NCI-H128 (cell line): ENCODE results near the gene CTSH.
A peak's percentile ranks its signal among the peaks of the same experiment; 100 is the strongest.
"Not testable (repeated sequence)": the region's sequence is repeated elsewhere in the genome, so short reads cannot be mapped to it uniquely, and the experiment has no call there.

Source experiments
- DNase-seq: peaks from one replicate; lab custom pipeline; 2025; ENCODE audit not compliant: unreplicated experiment; lab: John Stamatoyannopoulos, UW

Gene CTSH

GRCh38 chr15:78898540-78898939 lies 46.3 kb downstream of the CTSH start:
- DNase-seq, result no peak

- DNase-seq, result no peak
Measured at GRCh38 chr15:78895471-78895870, 49.4 kb downstream of the CTSH start.

DNA sequence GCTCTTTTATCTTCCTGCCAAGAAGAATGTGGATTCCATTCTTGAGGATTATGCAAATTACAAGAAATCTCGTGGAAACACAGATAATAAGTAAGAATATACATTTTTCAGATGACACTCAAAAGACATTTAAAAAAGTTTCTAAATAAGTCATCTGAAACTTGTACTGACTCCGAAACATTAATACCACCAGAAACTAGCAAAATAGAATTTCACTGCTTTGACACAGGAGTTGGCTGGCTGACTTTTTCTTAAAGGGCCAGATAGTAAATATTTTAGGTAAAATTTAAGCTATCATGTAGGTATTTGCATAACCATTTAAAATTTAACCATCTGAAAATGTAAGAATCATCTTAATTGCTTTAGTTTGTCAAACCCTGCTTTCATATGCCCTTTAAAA lies 51.3 kb downstream of the CTSH start:
- no peak for DNase-seq

DNA sequence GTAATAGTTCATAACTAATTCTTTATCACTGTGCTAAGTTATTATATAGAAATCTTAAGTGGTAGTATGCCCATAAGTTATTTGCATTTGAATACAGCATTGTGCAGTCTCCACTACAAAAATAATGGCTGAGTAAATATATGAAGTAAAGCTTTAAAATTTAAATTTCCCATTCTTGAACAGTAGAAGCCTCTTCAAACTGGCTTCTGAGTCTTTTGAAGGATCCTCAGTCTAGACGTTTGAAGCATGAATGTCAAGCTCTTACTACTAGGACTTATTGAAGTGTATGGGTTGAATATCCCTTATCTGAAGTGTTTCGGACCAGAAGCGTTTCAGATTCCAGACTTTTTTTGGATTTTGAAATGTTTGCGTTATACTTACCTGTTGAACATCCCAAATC lies 55.8 kb downstream of the CTSH start:
- DNase-seq, result no peak

- DNase-seq, result no peak
Measured at GRCh38 chr15:78881681-78882080, 63.2 kb downstream of the CTSH start.

- no peak for DNase-seq
Measured at GRCh38 chr15:78880813-78881212, 64.0 kb downstream of the CTSH start.

DNA sequence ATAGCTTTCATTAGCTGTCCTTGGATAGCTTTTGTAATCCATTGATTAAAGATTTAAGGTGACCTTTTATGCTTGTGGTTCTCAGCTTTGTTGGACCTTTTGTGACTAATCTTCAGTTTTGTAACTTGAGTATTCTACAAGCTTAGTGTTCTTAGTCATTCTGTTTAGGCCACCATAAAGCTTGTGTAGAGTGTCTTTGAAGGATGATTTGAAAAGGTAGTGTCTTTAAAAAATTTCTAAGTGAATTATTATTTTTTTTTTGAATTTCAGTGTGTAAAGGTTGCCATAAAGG lies 64.7 kb downstream of the CTSH start:
- DNase-seq, result no peak

GRCh38 chr15:78879517-78880241 lies 65.2 kb downstream of the CTSH start:
- DNase-seq, result no peak

- no peak for DNase-seq
Measured at GRCh38 chr15:78878356-78878755, 66.5 kb downstream of the CTSH start.

GRCh38 chr15:78876954-78877353 lies 67.9 kb downstream of the CTSH start:
- not testable (repeated sequence) for DNase-seq

DNA sequence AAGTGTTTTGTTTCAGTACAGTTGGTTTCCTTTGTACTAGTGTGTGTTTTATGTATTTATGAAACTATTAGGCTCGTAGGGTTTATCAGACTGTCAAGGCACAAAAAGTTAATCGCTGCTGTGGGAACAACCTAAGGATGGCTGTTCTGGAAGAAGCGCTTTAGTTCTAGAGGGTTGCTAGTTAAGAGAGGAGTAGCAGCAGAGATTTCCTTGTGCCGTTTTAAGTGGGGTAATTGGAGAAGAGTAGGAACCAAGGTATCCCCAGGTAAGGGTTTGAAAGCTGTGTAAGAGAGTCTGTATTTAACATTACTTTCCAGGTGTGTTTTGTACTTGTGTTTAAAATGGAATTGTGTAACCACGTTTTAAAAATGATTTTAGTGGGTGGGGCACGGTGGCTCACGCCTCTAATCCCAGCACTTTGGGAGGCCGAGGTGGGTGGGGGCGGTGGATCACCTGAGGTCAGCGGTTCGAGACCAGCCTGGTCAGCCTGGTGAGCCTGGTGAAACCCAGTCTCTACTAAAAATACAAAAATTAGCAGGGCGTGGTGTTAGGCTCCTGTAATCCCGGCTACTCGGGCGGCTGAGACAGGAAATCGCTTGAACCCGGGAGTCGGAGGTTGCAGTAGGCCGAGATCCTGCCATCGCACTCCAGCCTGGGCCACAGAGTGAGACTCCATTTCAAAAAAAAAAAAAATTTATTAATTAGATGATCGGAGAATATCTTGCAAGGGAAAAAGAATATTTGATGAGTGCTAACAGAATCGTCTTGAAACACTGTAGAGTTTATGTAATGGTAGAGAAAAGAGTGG lies 69.5 kb downstream of the CTSH start:
- no peak for DNase-seq

DNA sequence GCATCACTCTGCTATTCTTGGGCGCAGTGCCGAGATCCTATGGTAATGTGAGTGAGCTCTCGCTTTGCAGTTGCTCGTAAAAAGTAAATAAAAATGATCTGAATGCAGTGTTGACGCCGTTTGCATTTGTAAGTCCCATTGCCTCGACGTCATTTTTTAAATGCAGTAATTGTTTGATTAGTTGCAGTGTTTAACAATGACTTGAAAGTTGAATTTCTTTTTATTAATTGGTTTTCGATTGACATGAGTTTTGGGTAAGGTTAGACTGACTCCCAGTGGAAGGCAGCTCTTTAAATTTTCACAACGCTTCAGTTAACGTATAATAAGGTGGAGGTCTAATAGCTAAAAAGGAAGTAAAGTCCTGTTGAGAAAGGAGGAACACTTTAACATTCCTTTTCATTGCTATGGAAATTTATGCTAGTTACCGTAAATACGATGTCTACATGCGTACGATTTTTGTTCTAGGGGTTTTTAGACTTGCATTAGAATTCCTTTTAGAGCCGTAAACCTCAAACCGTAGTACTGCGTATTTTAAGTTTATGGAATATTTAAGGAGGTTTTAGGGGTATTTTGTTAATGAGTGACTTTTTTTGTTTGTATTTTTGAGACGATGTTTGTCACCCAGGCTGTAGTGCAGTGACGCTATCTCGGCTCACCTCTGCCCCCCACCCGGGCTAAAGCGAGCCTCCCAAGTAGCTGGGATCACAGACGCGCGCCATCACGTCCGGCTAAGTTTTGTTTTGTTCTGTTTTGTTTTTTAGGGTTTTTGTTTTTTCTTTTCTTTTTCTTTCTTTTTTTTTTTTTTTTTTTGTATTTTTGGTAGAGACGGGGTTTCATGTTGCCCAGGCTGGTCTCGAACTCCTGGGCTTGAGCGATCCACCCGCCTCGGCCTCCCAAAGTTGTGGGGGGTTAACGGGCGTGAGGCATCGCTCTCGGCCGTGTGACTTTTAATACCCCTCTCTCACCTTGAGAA lies 70.8 kb downstream of the CTSH start:
- DNase-seq, result no peak

GRCh38 chr15:78872972-78873792 lies 71.7 kb downstream of the CTSH start:
- peak; percentile 46 for DNase-seq

DNA sequence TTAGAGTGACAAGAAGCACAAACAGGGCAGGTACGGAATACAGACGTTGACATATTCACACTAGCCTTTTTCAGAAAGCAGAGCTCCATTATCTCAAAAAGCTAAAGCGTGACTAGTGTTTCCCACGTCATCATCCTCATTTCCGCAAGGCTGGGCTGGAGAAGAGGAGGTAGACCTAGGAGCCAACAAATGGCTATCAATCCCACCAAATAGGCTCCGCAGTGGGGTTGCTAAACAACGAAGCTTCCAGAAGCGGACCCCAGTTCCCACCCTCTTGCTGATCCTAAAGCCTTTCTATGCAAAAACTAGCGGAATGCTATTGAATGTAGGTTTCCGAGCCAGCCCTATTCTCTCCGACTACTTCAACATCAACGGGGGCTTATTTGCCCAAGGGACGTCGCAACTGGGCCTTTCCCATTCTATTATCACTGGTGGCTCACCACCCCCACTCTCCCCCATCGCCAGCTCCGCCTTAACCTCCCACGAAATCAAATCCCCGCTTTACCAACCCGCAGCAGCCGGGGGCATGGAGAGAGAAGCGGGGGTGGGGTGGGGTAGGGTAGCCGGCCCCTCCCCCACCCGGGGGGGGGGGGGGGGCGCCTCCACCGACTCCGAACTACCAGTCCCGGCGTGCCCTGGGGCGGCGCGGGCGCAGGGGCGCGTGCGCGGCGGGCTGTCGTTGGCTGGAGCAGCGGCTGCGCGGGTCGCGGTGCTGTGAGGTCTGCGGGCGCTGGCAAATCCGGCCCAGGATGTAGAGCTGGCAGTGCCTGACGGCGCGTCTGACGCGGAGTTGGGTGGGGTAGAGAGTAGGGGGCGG lies 72.5 kb downstream of the CTSH start, which contains the start of gene MORF4L1:
Gene MORF4L1 (plus strand): TSS at position 736 of the 817 bp plus-strand sequence. CDS start 128 bp downstream, outside the sequence.
- DNase-seq, result peak; percentile 66

- DNase-seq, result not testable (repeated sequence)
Measured at GRCh38 chr15:78871483-78872127, 73.2 kb downstream of the CTSH start.
